ENCODE measurements around the gene MSTO1.

DNA sequence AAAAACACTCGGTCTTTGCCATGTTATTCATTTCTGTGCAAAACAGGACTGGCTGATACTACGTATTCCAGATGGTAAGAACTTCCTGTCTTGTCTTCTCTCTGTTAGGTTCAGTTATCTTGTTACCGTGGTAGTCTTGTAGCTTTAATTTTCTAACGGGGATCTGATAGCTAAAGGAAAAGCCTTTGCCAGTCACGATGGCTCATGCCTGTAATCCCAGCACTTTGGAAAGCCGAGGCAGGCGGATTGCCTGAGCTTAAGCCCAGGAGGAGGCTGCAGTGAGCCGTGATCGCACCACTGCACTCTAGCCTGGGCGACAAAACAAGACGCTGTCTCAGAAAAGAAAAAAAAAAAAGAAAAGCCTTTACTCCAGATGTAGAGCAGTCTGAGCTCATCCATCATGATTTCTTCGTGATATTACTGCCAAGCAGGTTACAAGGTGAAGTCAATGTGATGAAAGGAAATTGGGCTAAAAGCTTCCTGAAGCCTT lies 11.1 kb upstream of the MSTO1 start:
- TF ChIP-seq, protein P1, sequence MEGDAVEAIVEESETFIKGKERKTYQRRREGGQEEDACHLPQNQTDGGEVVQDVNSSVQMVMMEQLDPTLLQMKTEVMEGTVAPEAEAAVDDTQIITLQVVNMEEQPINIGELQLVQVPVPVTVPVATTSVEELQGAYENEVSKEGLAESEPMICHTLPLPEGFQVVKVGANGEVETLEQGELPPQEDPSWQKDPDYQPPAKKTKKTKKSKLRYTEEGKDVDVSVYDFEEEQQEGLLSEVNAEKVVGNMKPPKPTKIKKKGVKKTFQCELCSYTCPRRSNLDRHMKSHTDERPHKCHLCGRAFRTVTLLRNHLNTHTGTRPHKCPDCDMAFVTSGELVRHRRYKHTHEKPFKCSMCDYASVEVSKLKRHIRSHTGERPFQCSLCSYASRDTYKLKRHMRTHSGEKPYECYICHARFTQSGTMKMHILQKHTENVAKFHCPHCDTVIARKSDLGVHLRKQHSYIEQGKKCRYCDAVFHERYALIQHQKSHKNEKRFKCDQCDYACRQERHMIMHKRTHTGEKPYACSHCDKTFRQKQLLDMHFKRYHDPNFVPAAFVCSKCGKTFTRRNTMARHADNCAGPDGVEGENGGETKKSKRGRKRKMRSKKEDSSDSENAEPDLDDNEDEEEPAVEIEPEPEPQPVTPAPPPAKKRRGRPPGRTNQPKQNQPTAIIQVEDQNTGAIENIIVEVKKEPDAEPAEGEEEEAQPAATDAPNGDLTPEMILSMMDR (IDR thresholded peaks at IDR 0.05; ENCODE audit: low read depth, low read length): no peak
- TF ChIP-seq, protein P2, sequence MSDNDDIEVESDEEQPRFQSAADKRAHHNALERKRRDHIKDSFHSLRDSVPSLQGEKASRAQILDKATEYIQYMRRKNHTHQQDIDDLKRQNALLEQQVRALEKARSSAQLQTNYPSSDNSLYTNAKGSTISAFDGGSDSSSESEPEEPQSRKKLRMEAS (IDR thresholded peaks at IDR 0.05; ENCODE audit: low read depth, low read length): no peak
- no peak for TF ChIP-seq POLR2A (IDR thresholded peaks at IDR 0.05; ENCODE audit: extremely low read depth, insufficient read length)
